ENCODE data around the gene NBAS.

DNA sequence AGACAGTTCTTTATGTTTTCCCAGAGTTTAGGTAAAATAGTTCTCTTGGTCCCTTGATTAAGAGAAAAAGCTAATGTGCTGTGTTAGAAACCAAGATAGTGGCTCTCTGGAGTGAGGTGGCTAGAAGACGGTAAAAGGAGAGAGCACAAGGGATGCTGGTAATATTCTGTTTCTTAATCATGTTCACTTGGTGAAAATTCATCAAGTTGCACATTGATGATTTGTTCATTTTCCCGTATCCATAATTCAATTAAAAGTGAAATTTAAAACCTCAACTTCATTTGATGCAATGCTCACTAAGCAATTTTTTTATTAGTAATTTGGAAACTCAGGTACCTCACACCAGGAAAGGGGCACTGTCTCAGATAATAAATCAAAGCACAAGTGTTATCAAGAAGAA is 113.8 kb downstream of the NBAS start:
- no peak for TF ChIP-seq POLR2A (IDR thresholded peaks at IDR 0.05)
- TF ChIP-seq, protein P1, sequence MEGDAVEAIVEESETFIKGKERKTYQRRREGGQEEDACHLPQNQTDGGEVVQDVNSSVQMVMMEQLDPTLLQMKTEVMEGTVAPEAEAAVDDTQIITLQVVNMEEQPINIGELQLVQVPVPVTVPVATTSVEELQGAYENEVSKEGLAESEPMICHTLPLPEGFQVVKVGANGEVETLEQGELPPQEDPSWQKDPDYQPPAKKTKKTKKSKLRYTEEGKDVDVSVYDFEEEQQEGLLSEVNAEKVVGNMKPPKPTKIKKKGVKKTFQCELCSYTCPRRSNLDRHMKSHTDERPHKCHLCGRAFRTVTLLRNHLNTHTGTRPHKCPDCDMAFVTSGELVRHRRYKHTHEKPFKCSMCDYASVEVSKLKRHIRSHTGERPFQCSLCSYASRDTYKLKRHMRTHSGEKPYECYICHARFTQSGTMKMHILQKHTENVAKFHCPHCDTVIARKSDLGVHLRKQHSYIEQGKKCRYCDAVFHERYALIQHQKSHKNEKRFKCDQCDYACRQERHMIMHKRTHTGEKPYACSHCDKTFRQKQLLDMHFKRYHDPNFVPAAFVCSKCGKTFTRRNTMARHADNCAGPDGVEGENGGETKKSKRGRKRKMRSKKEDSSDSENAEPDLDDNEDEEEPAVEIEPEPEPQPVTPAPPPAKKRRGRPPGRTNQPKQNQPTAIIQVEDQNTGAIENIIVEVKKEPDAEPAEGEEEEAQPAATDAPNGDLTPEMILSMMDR (IDR thresholded peaks at IDR 0.05 in 4 of 5, conservative IDR thresholded peaks at IDR 0.05 in 1 of 5): no peak
